GM10248 (cell line): Measurements from ENCODE around the gene AGK.

ENCODE experiments used
- CTCF ChIA-PET: fragments of 300-600 bp; sonication (Branson Sonifier 250); formaldehyde crosslinking; extraction: SDS; loops from one replicate; lab custom pipeline; 2021; ENCODE audit warnings: antibody characterized with exemption; lab: Yijun Ruan, JAX
- POLR2A ChIA-PET: fragments of 350-650 bp; sonication (Branson Sonifier 250); formaldehyde crosslinking; extraction: SDS; loops from one replicate; lab custom pipeline; 2020; ENCODE audit warnings: antibody characterized with exemption; lab: Yijun Ruan, JAX
- DNase-seq: peaks from one replicate; pipeline ENCODE4 v3.0.0; 2012; ENCODE audit errors: extremely low spot score
- CTCF ChIP-seq: IDR thresholded peaks from 2 replicates; pipeline ENCODE4 v1.5.1; 2012; ENCODE audit warnings: mild to moderate bottlenecking, low read depth; ENCODE audit errors: extremely low read depth, missing control alignments, control extremely low read depth

The AGK gene

GRCh38 chr7:141665208-141666035 lies 114.2 kb downstream of the AGK start:
- no peak for TF ChIP-seq CTCF
- ChIA-PET CTCF (interaction anchor here (1.1 to 2.8 kb wide), 4 partner anchors 9 to 121 kb away, joined by 4 to 15 read pairs (median 5); no protein-coding TSS in a partner anchor), POLR2A (no interaction called here)
- DNase-seq = no peak

GRCh38 chr7:141666071-141666470 lies 114.9 kb downstream of the AGK start:
- DNase-seq = no peak
- ChIA-PET POLR2A (no interaction called here), CTCF (interaction anchor here (1.1 to 2.6 kb wide), 5 partner anchors 8 to 120 kb away, joined by 3 to 8 read pairs (median 4); no protein-coding TSS in a partner anchor)
- no peak for TF ChIP-seq CTCF

GRCh38 chr7:141668853-141669252 lies 117.6 kb downstream of the AGK start:
- DNase-seq = no peak
- no peak for TF ChIP-seq CTCF
- ChIA-PET POLR2A (no interaction called here), CTCF (interaction anchor here (1.1 to 3.8 kb wide), 3 partner anchors 10 to 22 kb away, joined by 3 to 23 read pairs (median 8); no protein-coding TSS in a partner anchor)

GRCh38 chr7:141671705-141672496 lies 120.7 kb downstream of the AGK start:
- no peak for TF ChIP-seq CTCF
- DNase-seq = no peak

GRCh38 chr7:141673346-141673745 lies 122.1 kb downstream of the AGK start:
- TF ChIP-seq CTCF = no peak
- ChIA-PET POLR2A (no interaction called here), CTCF (no interaction called here)
- no peak for DNase-seq

More at GRCh38 chr7:141671705-141672496, 120.7 kb downstream of the AGK start:
- CTCF ChIA-PET = interaction anchor here (1.0 kb wide), 1 partner anchor 9 kb away, joined by 4 read pairs; no protein-coding TSS in a partner anchor
- POLR2A ChIA-PET = no interaction called here

GRCh38 chr7:141674171-141674671 lies 123.0 kb downstream of the AGK start:
- no peak for TF ChIP-seq CTCF
- DNase-seq = no peak
- ChIA-PET POLR2A (no interaction called here), CTCF (interaction anchor here (1.0 to 1.2 kb wide), 3 partner anchors 8 to 34 kb away, joined by 3 to 4 read pairs (median 3); partner anchors contain the start of gene WEE2)
